ENCODE measurements around the gene PRIMA1.
"Not testable (repeated sequence)": the region's sequence is repeated elsewhere in the genome, so short reads cannot be mapped to it uniquely, and the experiment has no call there.

PRIMA1 gene, protein sequence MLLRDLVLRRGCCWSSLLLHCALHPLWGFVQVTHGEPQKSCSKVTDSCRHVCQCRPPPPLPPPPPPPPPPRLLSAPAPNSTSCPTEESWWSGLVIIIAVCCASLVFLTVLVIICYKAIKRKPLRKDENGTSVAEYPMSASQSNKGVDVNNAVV

GRCh38 chr14:93788293-93788542 lies at the start of gene PRIMA1:
PRIMA1 (minus strand) TSS chr14:93788485; CDS start chr14:93787718, 767 bp downstream.
- no peak for DNase-seq (ENCODE audit: low read depth in 2 of 2)

GRCh38 chr14:93834699-93835371 lies 46.5 kb upstream of the PRIMA1 start:
- no peak for DNase-seq (ENCODE audit: low read depth in 2 of 2)

DNA sequence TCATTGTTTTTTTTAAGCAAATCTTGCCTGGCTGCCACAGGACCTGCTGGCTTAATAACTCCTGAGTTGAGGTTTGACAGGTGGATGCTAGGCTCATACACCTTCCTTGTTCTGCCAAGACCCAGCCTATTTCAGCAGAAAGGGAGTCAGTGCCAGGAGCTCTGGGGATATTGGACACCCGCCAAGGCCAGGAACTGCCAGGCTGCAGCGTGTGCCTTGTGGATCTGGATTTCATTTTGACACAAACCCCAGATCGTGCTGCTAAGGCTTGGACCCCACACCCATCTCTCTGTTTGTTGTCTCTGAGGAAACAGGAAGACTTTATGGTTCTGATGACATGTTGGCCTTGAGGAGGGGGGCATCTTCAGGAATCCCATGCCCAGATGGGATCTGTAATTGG lies 44.4 kb upstream of the PRIMA1 start:
- no peak for DNase-seq (ENCODE audit: low read depth in 2 of 2)

GRCh38 chr14:93832081-93832480 lies 43.8 kb upstream of the PRIMA1 start:
- DNase-seq (ENCODE audit: low read depth in 2 of 2) = no peak

GRCh38 chr14:93830753-93831461 lies 42.6 kb upstream of the PRIMA1 start:
- no peak for DNase-seq (ENCODE audit: low read depth in 2 of 2)

DNA sequence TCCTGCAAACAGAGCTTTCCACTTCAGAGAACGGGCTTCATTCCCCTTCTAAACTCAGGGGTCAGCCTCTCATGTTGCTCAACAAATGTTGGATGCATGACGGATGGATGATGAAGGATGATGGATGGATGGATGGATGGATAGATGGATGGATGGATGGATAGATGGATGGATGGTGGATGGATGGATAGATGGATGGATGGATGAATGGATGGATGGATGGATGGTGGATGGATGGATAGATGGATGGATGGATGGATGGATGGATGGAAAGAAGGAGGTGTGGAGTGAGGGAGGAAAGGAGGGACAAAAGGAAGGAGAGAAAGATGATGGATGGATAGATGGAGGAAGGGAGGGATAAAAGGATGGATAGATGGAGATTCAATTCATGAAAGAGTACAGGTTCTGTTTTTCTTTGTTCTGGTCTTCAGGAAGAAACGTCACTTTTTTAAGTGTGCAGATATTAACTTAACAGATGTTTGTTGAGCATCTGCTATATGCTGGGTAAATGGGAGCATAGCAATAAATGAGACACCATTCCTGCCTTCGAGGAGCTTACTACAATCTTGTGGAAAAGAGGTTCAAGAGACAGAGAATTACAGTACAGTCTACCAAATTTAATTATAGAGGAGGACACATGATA lies 41.7 kb upstream of the PRIMA1 start:
- no peak for DNase-seq (ENCODE audit: low read depth in 2 of 2)

DNA sequence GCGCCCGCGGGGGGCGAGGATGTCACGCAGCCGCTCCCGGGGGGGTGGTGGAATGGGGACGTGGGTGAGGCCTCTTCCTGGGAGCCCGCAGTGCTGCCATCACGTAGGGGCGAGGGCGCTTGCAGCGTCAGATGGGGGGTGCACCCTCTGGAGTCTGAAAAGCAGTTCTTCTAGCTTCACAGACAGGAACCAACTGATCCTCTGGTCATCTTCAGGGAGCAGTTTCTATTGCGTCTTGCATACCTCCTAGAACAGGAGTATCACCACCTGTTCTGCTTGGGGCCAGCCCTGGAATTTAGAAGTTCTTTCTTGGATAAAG lies 36.9 kb upstream of the PRIMA1 start:
- DNase-seq (ENCODE audit: low read depth in 2 of 2) = no peak

GRCh38 chr14:93824518-93825234 lies 36.4 kb upstream of the PRIMA1 start:
- DNase-seq (ENCODE audit: low read depth in 2 of 2) = no peak

DNA sequence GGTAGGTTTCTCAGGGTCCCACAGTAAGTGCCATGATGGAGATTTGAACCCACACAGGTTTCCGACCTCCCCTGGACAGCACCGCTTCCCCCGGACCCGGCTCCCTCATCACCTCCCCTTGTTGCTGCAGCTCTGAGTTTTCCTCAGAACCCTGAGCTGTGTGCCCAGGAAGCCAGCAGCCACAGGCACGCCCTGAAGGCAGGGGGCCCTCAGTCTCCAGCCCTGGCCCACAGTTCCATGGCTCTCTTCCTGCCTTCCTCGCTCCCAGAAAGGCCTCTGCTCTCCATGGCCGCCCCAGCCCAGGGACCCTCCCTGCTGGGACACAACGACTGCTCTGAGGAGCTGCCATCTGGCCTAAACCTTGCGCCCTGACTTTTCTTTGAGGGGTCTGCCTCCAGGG lies 35.8 kb upstream of the PRIMA1 start:
- no peak for DNase-seq (ENCODE audit: low read depth in 2 of 2)

DNA sequence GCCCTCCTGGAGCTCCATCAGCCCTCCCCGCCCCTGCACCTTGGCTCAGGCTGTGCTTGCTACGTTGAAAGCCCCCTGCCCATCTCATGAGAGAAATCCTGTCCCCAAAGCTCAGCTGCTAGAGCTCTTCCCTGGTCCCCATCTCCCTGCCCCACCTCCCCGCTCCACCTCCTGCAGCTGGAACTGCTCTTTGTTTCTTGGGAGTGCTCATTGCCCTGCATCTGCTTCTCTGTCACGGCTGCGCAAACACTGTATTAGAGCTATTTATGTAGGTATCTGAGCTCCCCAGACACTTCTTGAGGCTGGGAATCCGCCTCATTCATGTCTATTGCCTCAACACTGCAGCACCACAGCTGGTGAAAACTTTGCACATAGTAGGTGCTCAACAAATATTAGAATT lies 32.8 kb upstream of the PRIMA1 start:
- DNase-seq (ENCODE audit: low read depth in 2 of 2) = no peak

DNA sequence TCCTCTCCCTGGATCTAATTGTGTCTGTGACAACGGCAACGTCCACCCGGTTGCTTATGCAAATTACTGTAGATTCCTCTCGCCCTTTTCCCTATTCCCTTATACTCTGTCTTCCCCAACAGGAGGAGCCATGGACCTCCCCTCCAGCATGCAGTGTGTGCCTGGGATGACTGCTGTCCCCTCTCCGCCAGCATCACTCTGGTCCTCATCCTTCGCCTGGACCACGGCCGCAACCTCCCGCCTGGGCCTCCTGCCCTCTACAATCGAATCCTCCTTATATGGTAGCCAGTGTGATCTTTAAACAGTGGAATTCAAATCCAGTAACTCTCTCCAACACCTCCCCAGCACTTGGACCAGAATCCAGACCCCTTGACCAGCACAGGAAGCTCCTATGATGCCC lies 30.6 kb upstream of the PRIMA1 start:
- DNase-seq (ENCODE audit: low read depth in 2 of 2) = no peak

- no peak for DNase-seq (ENCODE audit: low read depth in 2 of 2)
Measured at GRCh38 chr14:93811676-93812075, 23.4 kb upstream of the PRIMA1 start.

DNA sequence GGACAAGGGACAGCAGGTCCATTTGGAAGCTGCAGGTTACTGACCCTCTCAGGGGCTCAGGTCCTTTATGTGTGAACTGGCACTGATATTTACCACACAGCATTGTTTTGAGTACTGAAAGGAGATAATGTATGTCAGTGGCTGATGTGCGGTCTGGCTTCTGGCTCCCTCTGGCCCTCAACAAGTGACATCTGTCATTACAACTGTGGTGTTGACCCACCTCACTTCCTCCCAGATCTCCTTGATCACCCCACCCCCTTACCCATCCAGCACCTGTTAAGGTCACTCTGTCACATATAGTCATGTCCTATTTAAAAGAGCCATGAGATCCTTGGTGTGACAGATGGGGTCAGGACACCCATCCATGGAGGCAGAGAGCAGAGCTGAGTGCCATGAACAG lies 22.7 kb upstream of the PRIMA1 start:
- DNase-seq (ENCODE audit: low read depth in 2 of 2) = no peak

DNA sequence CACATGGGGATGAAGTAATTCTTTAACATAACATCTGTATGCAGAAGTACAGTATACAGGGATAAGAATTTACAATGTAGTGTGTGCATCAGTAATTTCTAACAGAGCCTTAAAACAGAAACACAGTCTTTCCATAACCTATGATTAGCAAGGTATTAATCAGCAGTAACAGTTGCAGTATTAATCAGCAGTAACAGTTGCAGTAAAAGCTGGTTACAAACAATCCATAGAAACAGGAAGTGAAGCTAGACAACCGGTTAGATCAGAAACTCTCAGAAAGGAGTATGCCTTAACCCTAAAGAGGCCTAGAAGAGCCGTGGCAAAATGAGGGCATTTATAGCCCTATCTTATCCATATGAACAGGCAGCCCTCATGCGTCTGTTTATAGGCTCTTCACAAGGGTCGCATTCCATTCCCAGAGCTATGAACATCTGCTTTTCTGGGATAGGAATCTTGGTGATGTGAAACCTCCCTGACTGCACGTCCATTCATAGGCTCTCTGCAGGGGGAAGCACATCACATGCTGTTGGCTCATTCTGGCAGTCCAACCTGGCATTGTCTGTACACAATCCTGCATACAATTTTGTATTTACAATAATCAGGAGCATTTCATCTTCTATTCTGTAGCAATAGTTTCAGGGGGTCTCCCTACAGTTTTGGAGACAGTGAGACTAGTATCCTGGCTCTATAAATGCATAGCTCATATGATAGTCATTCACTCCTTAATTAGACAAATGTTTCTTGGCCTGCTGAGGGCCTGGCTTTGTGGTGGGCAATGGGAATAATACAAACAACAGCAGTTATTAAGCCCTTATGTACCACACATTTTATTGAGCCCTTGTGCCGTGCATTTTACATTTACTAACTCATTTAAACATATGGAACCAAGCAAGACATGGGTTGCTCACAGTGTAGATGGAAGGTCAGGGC lies 21.5 kb upstream of the PRIMA1 start:
- DNase-seq (ENCODE audit: low read depth in 2 of 2) = not testable (repeated sequence)

GRCh38 chr14:93804654-93805053 lies 16.4 kb upstream of the PRIMA1 start:
- DNase-seq (ENCODE audit: low read depth in 2 of 2) = no peak

GRCh38 chr14:93803408-93804318 lies 15.4 kb upstream of the PRIMA1 start:
- DNase-seq (ENCODE audit: low read depth in 2 of 2) = no peak

DNA sequence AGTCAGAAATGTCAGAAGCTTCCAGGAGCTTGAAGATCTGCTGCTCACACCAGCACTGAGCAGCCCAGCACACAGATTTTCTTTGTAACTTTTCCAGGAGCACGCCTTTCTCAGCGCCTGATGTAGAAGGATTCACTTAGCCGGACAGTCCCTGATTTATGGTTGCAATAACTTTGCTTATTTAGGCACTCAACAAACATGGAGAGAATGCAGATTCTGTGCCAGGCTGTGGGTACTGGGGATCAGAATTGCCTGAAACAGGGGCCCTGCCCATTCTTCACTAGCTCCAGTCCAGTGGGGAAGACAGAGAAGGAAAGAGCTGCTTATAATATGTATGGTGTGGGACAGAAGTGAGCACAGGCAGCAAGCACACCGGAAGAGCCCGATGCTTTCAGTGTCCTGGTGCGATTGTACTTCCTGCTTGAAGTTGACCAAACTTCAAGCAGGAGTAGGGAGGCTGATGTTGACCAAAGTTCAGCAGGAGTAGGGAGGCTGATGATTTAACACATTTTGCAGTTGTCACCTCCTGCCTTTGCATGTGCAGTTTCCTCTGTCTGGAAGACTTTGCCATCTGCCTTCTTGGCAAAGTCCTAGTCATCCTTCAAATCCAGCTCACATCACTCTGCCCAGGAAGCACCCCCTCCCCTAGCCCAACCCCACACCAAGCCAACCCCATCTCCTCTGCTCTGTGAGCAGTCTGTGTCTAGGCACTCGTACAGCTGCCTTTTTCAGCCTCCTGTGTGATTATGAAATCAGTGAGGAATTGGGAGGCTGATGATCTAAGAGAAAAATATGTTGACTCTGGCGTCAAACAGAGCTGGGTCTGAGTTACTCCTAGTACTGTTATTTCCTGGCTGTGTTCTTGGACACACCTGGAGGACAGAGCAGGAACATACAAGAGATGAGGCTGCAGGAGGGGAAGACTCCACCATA lies 12.0 kb upstream of the PRIMA1 start:
- DNase-seq (ENCODE audit: low read depth in 2 of 2) = no peak

- DNase-seq (ENCODE audit: low read depth in 2 of 2) = no peak
Measured at GRCh38 chr14:93799617-93799988, 11.3 kb upstream of the PRIMA1 start.

DNA sequence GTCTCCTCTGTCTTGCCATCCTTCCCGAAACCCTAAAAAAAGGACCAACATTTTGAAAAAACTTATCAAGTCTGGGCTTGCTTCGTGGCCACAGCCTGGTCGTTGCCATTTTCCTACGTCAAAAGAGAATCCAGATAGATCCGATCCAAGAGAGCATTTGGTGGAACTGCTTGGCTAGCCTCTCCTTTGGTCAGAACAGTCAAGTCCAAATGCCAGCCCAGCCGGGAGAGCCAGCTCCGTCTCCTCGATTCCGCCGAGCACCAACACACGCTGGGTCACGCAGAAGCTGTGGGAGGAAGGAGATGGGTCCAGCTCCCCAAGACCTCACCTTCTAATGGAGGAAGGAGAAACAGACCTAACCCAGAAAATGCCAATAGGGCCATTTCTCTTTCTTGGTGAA lies 9.3 kb upstream of the PRIMA1 start:
- no peak for DNase-seq (ENCODE audit: low read depth in 2 of 2)
